BE2C (cell line): ENCODE measurements around the gene THADA.

Experiments
- DNase-seq: peaks from one replicate; pipeline ENCODE4 v3.0.0-alpha.2; 2020
- H3K27me3 ChIP-seq: fragments of 250-450 bp; sonication (Bioruptor Pico); 2 replicates; pipeline ENCODE4 v1.5.1; 2020; ENCODE audit warnings: mild to moderate bottlenecking
- H3K36me3 ChIP-seq: fragments of 250-450 bp; sonication (Bioruptor Pico); 2 replicates; pipeline ENCODE4 v1.5.1; 2020; ENCODE audit warnings: mild to moderate bottlenecking
- H3K4me1 ChIP-seq: fragments of 250-450 bp; sonication (Bioruptor Pico); 2 replicates; pipeline ENCODE4 v1.5.1; 2020
- H3K4me3 ChIP-seq: 2 replicates; pipeline ENCODE4 v1.5.1; 2011; ENCODE audit warnings: low read depth, low read length
- H3K9me3 ChIP-seq: fragments of 250-450 bp; sonication (Bioruptor Pico); 2 replicates; pipeline ENCODE4 v1.5.1; 2020
- TF ChIP-seq, protein P1 (sequence below): IDR thresholded peaks from 2 replicates; pipeline ENCODE4 v1.5.1; 2012; ENCODE audit warnings: mild to moderate bottlenecking, low read depth, low read length

Gene THADA

DNA sequence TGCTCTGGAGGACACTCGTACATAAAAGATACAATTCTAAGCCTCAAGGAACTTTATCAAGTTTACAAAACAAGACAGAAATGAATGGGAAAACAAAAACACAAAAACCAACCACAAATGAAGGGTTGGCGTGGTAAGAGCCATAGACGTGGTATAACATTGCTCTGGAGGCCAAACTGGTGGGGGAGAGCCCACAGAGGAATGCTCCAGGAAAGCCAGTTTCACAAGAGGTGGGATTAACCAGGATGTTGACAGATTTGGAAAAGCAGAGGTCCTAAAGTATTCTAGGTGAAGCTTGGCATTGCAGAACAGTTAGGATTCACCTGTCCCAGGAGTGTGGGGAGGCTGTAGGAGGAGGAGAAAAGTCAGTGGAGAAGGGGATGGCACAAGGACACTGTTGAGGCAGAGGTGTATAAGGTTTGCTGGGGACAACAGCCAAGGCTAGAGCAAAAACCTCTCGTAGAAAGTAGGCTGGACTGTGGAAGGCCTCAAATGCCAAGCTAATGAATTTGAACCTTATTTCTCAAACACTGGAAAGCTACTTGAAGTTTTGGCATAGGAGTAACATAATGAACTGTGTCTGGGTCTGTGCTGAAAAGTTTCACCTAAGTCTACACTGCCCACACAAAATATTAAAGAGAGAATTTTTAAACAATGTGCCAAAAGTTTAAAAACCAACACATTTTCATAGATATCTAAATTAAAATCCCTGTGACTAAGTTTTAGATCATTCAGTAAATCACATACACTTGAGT lies 135.1 kb downstream of the THADA start:
- H3K9me3 ChIP-seq: no peaks in the 10 kb centered on the region
- H3K27me3 ChIP-seq: no peaks in the 10 kb centered on the region
- H3K4me1 ChIP-seq: peaks cover 16% of the 10 kb centered on the region
- TF ChIP-seq, protein P1, sequence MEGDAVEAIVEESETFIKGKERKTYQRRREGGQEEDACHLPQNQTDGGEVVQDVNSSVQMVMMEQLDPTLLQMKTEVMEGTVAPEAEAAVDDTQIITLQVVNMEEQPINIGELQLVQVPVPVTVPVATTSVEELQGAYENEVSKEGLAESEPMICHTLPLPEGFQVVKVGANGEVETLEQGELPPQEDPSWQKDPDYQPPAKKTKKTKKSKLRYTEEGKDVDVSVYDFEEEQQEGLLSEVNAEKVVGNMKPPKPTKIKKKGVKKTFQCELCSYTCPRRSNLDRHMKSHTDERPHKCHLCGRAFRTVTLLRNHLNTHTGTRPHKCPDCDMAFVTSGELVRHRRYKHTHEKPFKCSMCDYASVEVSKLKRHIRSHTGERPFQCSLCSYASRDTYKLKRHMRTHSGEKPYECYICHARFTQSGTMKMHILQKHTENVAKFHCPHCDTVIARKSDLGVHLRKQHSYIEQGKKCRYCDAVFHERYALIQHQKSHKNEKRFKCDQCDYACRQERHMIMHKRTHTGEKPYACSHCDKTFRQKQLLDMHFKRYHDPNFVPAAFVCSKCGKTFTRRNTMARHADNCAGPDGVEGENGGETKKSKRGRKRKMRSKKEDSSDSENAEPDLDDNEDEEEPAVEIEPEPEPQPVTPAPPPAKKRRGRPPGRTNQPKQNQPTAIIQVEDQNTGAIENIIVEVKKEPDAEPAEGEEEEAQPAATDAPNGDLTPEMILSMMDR: no peak
- H3K36me3 ChIP-seq: no peaks in the 10 kb centered on the region; the same call in 1 of the 2 replicates
- no peak for DNase-seq
- H3K4me3 ChIP-seq: no peak overlapping the region

DNA sequence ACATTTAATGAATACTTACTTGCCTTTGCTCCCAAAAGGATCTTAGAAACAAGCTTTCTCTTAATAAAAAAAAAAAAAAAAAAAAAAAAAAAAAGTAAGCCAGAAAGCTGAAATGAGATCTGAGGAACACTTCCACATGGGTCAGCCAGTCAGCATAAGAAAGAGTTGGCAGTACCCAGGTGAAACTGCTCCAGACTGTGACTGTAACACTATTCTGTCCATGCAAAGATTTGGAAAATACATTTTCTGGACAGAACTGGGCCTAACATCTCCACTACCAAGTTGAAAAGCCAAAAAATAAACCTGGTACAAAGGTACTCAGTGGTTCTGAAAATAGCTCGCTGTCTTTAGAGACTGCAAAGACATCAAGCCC lies 135.7 kb downstream of the THADA start:
- Histone ChIP-seq H3K36me3 (no peaks in the 10 kb centered on the region; the same call in 1 of the 2 replicates), H3K4me1 (peaks cover 16% of the 10 kb centered on the region), H3K4me3 (no peak overlapping the region), H3K9me3 (no peaks in the 10 kb centered on the region), H3K27me3 (no peaks in the 10 kb centered on the region)
- TF ChIP-seq, protein P1: no peak
- no peak for DNase-seq

GRCh38 chr2:43459446-43460173 lies 136.2 kb downstream of the THADA start:
- H3K9me3 ChIP-seq: no peaks in the 10 kb centered on the region
- no peak overlapping the region for H3K4me3 ChIP-seq
- H3K27me3 ChIP-seq: no peaks in the 10 kb centered on the region
- no peak for DNase-seq
- peaks cover 16% of the 10 kb centered on the region for H3K4me1 ChIP-seq
- no peaks in the 10 kb centered on the region; the same call in 1 of the 2 replicates for H3K36me3 ChIP-seq
- TF ChIP-seq, protein P1: no peak

DNA sequence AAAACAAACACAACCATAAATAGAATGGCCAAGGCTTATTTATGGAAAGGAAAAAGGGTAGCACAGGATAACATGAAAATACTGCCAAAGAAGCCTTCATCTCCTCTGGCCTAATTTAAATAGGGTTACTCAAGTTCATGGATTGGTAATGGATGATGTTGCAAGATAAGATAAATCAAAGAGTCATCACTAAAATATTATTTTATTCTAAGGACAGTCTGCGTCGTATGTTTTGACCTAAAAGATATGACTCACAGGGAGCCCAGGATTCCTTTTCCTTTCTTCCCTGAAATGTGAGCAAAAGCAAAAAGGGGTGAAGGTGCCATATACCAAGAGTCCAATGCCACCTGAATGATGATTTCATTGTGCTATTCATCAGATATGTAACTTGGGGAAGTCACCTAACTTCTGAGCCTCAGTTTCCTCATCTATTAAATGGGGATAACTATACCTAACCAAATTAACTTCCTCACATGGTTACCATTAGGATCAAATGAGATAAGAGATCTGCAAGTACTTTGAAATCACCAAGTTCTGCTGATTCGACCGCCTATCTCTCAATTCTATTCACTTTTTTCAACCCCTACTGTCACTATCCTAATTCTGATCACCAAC lies 137.7 kb downstream of the THADA start:
- no peak for DNase-seq
- Histone ChIP-seq H3K9me3 (no peaks in the 10 kb centered on the region), H3K36me3 (no peaks in the 10 kb centered on the region; the same call in 1 of the 2 replicates), H3K27me3 (no peaks in the 10 kb centered on the region), H3K4me3 (no peak overlapping the region), H3K4me1 (peaks cover 16% of the 10 kb centered on the region)
- TF ChIP-seq, protein P1: no peak

DNA sequence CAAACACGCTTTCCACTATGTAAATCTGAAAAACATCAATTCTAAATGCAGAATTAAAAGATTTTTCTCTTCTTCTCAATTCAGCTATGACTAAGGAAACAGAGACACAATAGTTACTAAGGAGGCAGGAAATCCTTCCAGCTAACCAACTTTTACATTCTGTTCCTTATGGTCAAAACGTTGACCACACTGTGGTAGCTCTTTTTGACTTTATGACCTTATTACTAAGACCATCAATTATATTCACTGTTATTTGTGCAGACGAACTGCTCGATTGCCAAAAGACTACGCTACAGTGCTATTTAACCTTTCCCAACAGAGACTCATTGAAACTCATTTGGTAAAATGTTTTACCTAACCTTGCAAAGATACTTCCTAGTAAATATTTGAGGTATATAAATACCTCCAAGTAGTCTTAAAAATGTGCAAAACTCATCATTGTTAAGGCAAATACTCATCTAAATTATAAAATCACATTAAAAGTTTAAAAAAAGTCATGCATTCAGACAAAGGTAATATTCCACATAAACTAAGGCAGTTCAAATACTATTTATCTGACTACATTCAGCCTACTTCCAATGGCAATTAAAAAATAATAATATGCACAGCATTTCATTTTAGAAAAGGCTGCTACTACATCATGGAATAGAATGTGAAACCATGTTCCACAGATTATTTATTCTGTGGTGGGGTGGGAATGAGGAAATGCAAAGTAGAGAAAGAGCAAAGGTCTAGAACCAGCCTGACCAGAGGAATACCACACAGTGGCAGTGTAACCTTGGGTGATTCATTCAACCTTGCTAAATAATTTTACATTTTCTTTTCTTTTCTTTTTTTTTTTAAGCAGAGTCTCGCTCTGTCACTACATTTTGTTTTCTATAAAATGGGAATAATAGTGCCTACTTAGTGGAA lies 139.9 kb downstream of the THADA start:
- Histone ChIP-seq H3K4me3 (no peak overlapping the region), H3K9me3 (no peaks in the 10 kb centered on the region), H3K27me3 (no peaks in the 10 kb centered on the region), H3K4me1 (peaks cover 4% of the 10 kb centered on the region), H3K36me3 (no peaks in the 10 kb centered on the region; the same call in 1 of the 2 replicates)
- TF ChIP-seq, protein P1: no peak
- DNase-seq: no peak
